ENCODE data around the gene CORO7.

- TF ChIP-seq, protein P1, sequence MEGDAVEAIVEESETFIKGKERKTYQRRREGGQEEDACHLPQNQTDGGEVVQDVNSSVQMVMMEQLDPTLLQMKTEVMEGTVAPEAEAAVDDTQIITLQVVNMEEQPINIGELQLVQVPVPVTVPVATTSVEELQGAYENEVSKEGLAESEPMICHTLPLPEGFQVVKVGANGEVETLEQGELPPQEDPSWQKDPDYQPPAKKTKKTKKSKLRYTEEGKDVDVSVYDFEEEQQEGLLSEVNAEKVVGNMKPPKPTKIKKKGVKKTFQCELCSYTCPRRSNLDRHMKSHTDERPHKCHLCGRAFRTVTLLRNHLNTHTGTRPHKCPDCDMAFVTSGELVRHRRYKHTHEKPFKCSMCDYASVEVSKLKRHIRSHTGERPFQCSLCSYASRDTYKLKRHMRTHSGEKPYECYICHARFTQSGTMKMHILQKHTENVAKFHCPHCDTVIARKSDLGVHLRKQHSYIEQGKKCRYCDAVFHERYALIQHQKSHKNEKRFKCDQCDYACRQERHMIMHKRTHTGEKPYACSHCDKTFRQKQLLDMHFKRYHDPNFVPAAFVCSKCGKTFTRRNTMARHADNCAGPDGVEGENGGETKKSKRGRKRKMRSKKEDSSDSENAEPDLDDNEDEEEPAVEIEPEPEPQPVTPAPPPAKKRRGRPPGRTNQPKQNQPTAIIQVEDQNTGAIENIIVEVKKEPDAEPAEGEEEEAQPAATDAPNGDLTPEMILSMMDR (IDR thresholded peaks at IDR 0.05; ENCODE audit: borderline replicate concordance, extremely low read depth, low read length, poor library complexity, severe bottlenecking): no peak
- no peak for TF ChIP-seq EZH2 (IDR thresholded peaks at IDR 0.05; ENCODE audit: borderline replicate concordance, low read depth, low read length, severe bottlenecking)
Measured at GRCh38 chr16:4385789-4386450, 30.5 kb downstream of the CORO7 start.
